Measurements from ENCODE around the gene BRD9. TPM values are rescaled to one million over a fixed set of nuclear protein-coding genes. Genes with fewer than 3 reads are reported as not detected.

The BRD9 gene
- polyA plus RNA-seq, 2 of the 4 experiments (the other 2 are of a cell fraction): 11.6 to 28.9 TPM

DNA sequence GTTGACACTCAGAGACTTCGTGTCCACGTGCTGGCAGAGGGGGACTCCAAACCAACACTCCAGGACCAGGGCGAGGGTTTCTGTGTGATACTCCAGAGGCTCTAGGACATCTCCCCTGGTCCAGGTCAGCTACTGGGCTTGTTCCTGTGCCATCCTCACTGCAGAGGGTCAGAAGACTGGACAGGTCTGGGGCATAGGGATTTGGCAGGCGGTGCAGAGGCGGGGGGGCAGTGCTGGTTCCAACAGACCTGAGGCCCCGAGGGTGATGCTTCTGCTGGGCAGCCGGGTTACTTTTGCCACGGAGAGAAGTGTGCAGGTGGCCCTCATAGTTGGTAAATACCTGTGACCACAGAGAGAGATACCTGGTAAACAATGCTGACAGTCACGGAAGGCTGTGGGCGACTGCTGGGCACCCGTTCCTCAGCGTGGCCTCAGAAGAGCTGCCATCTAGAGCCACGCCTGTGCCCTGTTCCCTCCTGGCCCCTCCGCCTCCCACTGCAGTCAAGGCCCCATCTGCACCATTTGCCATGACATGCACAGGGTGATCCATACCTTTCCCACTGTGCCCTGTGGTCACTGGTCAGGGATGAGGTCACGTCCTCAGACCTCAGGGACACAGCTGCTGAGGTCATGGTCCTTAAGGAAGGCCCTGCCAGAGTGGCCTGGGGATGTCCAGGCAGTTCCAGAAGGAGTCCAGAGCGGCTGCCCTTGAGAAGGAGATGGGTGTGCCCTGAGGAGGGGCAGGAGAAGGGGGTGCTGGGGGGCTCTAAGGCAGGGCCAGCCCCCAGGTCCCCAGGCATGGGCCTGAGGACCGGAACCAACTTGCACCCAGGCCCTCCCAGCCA, 30.1 kb upstream of the BRD9 start (continued):
- no peak for TF ChIP-seq HOXB5 (CRISPR knock-in tag; IDR thresholded peaks at IDR 0.05)

DNA sequence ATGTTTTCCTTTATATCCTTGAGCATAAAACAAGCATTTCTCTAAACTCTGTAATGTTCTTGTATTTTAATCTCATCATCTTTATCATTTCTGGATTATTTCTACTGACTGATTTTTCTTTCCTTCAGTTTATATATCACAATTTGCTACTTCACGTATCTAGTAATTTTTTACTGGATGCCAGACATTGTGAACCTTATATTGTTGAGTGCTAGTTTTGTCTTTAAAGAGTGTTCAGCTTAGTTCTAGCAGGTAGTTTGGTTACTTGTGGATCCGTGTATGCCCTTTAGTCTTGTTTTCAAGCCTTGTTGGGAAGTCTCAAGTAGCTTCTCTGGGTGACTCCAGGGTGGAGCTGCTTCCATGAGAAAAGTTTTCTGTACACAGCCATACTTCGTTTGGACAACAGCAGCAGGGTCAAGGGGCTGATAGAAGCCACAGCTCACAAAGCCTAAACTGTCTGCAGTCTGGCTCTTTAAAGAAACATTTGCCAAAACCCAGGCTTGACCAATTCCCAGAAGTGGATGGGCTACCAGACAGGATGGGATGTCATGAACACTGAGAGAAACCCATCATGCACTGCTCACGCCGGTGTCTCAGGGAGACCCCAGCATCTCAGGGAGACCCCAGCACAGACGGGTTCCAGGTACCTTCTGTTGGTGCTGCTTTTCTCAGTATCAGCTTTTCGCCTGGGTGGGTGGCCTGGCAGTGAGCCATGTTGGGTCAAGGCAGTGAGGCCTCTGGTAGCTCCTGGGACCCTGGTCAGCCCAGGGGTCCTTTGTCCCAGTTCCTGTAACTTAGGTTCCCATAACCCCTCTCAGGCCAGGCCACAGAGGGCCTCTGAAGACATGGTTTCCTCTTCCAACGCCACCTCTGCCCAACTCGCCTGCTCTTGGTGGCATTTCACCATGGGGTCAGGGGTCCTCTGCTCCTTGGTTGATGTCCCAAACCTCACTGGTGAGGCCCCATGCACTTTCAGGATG, 29.1 kb upstream of the BRD9 start:
- Histone ChIP-seq H3K27ac (no peak overlapping the region), H3K4me3 (no peak overlapping the region), H3K4me1 (peaks cover 13% of the 10 kb centered on the region), H3K4me2 (no peak overlapping the region), H3K9me3 (no peaks in the 10 kb centered on the region)
- TF ChIP-seq EHF (CRISPR knock-in tag; IDR thresholded peaks at IDR 0.05): no peak
- no peak for TF ChIP-seq HDAC2 (IDR thresholded peaks at IDR 0.05)
- TF ChIP-seq ESRRA (IDR thresholded peaks at IDR 0.05; ENCODE audit: borderline replicate concordance, low read length): no peak
- no peak for TF ChIP-seq FOSL2 (IDR thresholded peaks at IDR 0.05)
- TF ChIP-seq FOSL2 (CRISPR knock-in tag; IDR thresholded peaks at IDR 0.05): no peak
- TF ChIP-seq, protein P1, sequence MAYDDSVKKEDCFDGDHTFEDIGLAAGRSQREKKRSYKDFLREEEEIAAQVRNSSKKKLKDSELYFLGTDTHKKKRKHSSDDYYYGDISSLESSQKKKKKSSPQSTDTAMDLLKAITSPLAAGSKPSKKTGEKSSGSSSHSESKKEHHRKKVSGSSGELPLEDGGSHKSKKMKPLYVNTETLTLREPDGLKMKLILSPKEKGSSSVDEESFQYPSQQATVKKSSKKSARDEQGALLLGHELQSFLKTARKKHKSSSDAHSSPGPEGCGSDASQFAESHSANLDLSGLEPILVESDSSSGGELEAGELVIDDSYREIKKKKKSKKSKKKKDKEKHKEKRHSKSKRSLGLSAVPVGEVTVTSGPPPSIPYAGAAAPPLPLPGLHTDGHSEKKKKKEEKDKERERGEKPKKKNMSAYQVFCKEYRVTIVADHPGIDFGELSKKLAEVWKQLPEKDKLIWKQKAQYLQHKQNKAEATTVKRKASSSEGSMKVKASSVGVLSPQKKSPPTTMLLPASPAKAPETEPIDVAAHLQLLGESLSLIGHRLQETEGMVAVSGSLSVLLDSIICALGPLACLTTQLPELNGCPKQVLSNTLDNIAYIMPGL (CRISPR knock-in tag; IDR thresholded peaks at IDR 0.05; ENCODE audit: borderline replicate concordance): no peak
- TF ChIP-seq, protein P2, sequence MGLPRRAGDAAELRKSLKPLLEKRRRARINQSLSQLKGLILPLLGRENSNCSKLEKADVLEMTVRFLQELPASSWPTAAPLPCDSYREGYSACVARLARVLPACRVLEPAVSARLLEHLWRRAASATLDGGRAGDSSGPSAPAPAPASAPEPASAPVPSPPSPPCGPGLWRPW (IDR thresholded peaks at IDR 0.05): no peak
- no peak for TF ChIP-seq CBX2 (IDR thresholded peaks at IDR 0.05; ENCODE audit: borderline replicate concordance, low read depth)
- TF ChIP-seq CHD2 (IDR thresholded peaks at IDR 0.05; ENCODE audit: low read length, partially characterized antibody): no peak
- no peak for TF ChIP-seq CHD4 (IDR thresholded peaks at IDR 0.05; ENCODE audit: borderline replicate concordance)
- no peak for TF ChIP-seq ZNF302 (CRISPR knock-in tag; IDR thresholded peaks at IDR 0.05)
- TF ChIP-seq RAD21 (conservative IDR thresholded peaks at IDR 0.05 in 1 of 2, IDR thresholded peaks at IDR 0.05 in 1 of 2): no peak
- TF ChIP-seq FOSB (CRISPR knock-in tag; IDR thresholded peaks at IDR 0.05): no peak
- no peak for DNase-seq (ENCODE audit: low read depth in 1 of 2, low spot score in 1 of 2)
- 85% methylated on average over 9 of the region's 9 CpGs for WGBS (ENCODE audit: missing lambda C conversion rate)
- ChIA-PET CTCF (interaction anchor here (0.9 to 6.3 kb wide), 23 partner anchors 8 to 723 kb away, joined by 3 to 82 read pairs (median 5); partner anchors contain the start of gene NKD2), POLR2A (no interaction called here)
- FAIRE-seq: no peak
- no peak for ATAC-seq

DNA sequence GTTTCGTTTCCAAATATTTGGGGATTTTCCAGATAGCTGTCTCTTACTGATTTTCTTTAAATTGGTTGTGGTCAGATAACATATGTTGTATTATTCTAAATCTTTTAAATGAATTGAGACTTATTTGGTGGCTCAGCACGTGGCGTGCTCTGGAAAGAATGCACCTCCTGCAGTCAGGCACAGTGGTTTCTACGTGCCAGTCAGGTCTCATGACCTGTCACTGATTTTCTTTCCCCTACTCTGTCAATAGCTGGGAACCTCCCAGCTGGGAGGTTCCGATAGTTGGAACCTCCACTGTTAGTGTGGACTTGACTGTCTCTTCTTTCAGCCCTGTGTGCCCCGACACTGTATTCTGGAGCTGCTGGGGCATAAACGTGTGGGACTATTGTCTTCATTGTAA, 27.7 kb upstream of the BRD9 start:
- CTCF ChIA-PET: interaction anchor here (0.7 to 6.3 kb wide), 12 partner anchors 13 to 254 kb away, joined by 3 to 82 read pairs (median 10); partner anchors contain the start of gene NKD2
- TF ChIP-seq PHF8 (IDR thresholded peaks at IDR 0.05; ENCODE audit: borderline replicate concordance, low read depth) (no peak), POLR2AphosphoS2 (conservative IDR thresholded peaks at IDR 0.05; ENCODE audit: low read length) (no peak), KDM5A (IDR thresholded peaks at IDR 0.05) (no peak), FOSB (CRISPR knock-in tag; IDR thresholded peaks at IDR 0.05) (no peak), BHLHE40 (IDR thresholded peaks at IDR 0.05; ENCODE audit: low read depth, low read length) (no peak), RAD21 (conservative IDR thresholded peaks at IDR 0.05 in 1 of 2, IDR thresholded peaks at IDR 0.05 in 1 of 2) (no peak), CEBPB (IDR thresholded peaks at IDR 0.05) (no peak), HEYL (CRISPR knock-in tag; IDR thresholded peaks at IDR 0.05) (no peak), CBX8 (IDR thresholded peaks at IDR 0.05) (no peak), RNF2 (IDR thresholded peaks at IDR 0.05; ENCODE audit: borderline replicate concordance, low read depth) (no peak), ZNF302 (CRISPR knock-in tag; IDR thresholded peaks at IDR 0.05) (no peak), JUN (IDR thresholded peaks at IDR 0.05) (no peak), TP53 (CRISPR knock-in tag; IDR thresholded peaks at IDR 0.05) (no peak)
- TF ChIP-seq, protein P3, sequence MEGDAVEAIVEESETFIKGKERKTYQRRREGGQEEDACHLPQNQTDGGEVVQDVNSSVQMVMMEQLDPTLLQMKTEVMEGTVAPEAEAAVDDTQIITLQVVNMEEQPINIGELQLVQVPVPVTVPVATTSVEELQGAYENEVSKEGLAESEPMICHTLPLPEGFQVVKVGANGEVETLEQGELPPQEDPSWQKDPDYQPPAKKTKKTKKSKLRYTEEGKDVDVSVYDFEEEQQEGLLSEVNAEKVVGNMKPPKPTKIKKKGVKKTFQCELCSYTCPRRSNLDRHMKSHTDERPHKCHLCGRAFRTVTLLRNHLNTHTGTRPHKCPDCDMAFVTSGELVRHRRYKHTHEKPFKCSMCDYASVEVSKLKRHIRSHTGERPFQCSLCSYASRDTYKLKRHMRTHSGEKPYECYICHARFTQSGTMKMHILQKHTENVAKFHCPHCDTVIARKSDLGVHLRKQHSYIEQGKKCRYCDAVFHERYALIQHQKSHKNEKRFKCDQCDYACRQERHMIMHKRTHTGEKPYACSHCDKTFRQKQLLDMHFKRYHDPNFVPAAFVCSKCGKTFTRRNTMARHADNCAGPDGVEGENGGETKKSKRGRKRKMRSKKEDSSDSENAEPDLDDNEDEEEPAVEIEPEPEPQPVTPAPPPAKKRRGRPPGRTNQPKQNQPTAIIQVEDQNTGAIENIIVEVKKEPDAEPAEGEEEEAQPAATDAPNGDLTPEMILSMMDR (IDR thresholded peaks at IDR 0.05): no peak
- TF ChIP-seq, protein P4, sequence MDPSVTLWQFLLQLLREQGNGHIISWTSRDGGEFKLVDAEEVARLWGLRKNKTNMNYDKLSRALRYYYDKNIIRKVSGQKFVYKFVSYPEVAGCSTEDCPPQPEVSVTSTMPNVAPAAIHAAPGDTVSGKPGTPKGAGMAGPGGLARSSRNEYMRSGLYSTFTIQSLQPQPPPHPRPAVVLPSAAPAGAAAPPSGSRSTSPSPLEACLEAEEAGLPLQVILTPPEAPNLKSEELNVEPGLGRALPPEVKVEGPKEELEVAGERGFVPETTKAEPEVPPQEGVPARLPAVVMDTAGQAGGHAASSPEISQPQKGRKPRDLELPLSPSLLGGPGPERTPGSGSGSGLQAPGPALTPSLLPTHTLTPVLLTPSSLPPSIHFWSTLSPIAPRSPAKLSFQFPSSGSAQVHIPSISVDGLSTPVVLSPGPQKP (IDR thresholded peaks at IDR 0.05; ENCODE audit: low read depth, low read length): no peak
- TF ChIP-seq, protein P5, sequence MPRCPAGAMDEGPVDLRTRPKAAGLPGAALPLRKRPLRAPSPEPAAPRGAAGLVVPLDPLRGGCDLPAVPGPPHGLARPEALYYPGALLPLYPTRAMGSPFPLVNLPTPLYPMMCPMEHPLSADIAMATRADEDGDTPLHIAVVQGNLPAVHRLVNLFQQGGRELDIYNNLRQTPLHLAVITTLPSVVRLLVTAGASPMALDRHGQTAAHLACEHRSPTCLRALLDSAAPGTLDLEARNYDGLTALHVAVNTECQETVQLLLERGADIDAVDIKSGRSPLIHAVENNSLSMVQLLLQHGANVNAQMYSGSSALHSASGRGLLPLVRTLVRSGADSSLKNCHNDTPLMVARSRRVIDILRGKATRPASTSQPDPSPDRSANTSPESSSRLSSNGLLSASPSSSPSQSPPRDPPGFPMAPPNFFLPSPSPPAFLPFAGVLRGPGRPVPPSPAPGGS (IDR thresholded peaks at IDR 0.05): no peak

More for the DNA sequence above, 27.7 kb upstream of the BRD9 start:
- POLR2A ChIA-PET: no interaction called here
- ATAC-seq (no peak), DNase-seq (ENCODE audit: low read depth in 1 of 2, low spot score in 1 of 2) (no peak), FAIRE-seq (no peak)
- peaks cover 13% of the 10 kb centered on the region for H3K4me1 ChIP-seq
- no peaks in the 10 kb centered on the region for H3K9me3 ChIP-seq
- WGBS (ENCODE audit: missing lambda C conversion rate): 92% methylated on average over 7 of the region's 7 CpGs
- no peak overlapping the region for H3K4me2 ChIP-seq
- no peak overlapping the region for H3K4me3 ChIP-seq
- H3K27ac ChIP-seq: no peak overlapping the region
